ENCODE data around the gene CFAP77. TPM values are rescaled to one million over a fixed set of nuclear protein-coding genes. Genes with fewer than 3 reads are reported as not detected.

The CFAP77 gene
- total and polyA plus RNA-seq, 7 experiments from 2014 or later, result not detected

DNA sequence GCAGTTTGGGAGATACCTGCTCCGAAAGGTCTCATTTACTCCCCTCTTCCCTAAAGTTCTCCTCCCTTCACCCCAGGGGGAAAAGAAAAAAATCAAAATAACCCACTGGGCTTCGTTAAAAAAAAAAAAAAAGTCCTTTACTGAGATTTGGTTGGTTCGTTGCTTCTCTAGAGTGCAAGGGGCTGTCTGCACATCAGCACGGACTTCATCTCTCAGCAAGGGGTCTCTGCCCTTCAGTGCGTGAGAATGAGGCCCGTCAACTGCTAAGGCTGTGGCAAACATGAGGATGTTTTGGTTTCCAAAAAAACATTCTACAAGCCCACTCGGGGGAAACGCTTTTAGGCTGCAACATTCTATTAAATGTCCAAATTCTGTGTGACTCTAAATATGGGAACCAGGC is 182.4 kb downstream of the CFAP77 start:
- Histone ChIP-seq H3K4me1 (ENCODE audit: control insufficient read depth in 2 of 2, insufficient read depth in 2 of 2, low read length in 2 of 2) (no peaks in the 10 kb centered on the region), H3K9me3 (ENCODE audit: control insufficient read depth in 2 of 3, low read length in 3 of 3) (no peaks in the 10 kb centered on the region), H3K4me3 (ENCODE audit: low read length) (no peak overlapping the region), H3K27me3 (ENCODE audit: control insufficient read depth in 2 of 2, insufficient read depth in 2 of 2, low read length in 2 of 2) (peaks cover 0 to 4% of the 10 kb centered on the region in 2 donors), H3K36me3 (ENCODE audit: control insufficient read depth in 2 of 3, insufficient read depth in 3 of 3, low read length in 3 of 3) (peaks cover 0 to 31% (median 0%) of the 10 kb centered on the region in 3 experiments), H3K27ac (ENCODE audit: low read depth, low read length) (no peak overlapping the region)
- H3K4me3 Mint-ChIP-seq, result no peak overlapping the region
- DNase-seq (no peak), ATAC-seq (no peak)
- peaks cover 32 to 64% (median 44%) of the 10 kb centered on the region in 5 donors for H3K27me3 Mint-ChIP-seq
- no peak overlapping the region for H3K27ac Mint-ChIP-seq
- intact Hi-C loops (cut with micrococcal nuclease), result no loop called here
- POLR2A ChIA-PET, result no interaction called here
- H3K9me3 Mint-ChIP-seq, result no peaks in the 10 kb centered on the region
- CTCF ChIA-PET, result no interaction called here
- peaks cover 6 to 43% (median 23%) of the 10 kb centered on the region in 5 donors for H3K36me3 Mint-ChIP-seq
- peaks cover 0 to 18% (median 10%) of the 10 kb centered on the region in 7 donors for H3K4me1 Mint-ChIP-seq

DNA sequence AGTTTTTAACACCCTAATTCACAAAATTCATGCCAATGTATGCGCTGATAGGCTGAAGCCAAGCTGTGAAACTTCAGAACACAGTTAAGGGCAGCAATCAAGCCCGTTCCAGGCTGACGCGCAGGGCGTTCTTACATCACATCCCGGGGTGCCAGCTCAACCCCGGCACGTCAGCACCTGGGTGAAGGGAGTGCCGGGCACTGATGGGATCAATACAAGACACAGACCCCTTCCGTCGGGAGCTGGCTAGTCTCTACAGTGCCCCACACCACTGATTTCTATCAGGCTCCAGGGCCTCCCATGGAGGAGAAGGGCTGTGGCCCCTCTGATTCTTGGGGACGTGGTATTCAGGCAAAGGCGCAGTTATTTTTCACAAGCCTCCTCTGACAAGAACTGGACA is 184.4 kb downstream of the CFAP77 start:
- peaks cover 6 to 62% (median 40%) of the 10 kb centered on the region in 5 donors for H3K36me3 Mint-ChIP-seq
- POLR2A ChIA-PET, result no interaction called here

GRCh38 chr9:132595319-132595718 is 185.3 kb downstream of the CFAP77 start:
- H3K4me1 ChIP-seq (ENCODE audit: control insufficient read depth in 2 of 2, insufficient read depth in 2 of 2, low read length in 2 of 2), result no peaks in the 10 kb centered on the region
- H3K27ac ChIP-seq (ENCODE audit: low read depth, low read length), result no peak overlapping the region
- Mint-ChIP-seq H3K27ac (no peak overlapping the region), H3K4me1 (peaks cover 0 to 13% (median 3%) of the 10 kb centered on the region in 7 donors), H3K9me3 (no peaks in the 10 kb centered on the region), H3K4me3 (no peak overlapping the region), H3K27me3 (peaks cover 20 to 56% (median 35%) of the 10 kb centered on the region in 5 donors), H3K36me3 (peaks cover 7 to 70% (median 49%) of the 10 kb centered on the region in 5 donors)
- no peaks in the 10 kb centered on the region for H3K9me3 ChIP-seq (ENCODE audit: control insufficient read depth in 2 of 3, low read length in 3 of 3)
- intact Hi-C loops (cut with micrococcal nuclease), result no loop called here
- CTCF ChIA-PET, result no interaction called here
- DNase-seq (no peak), ATAC-seq (no peak)
- H3K27me3 ChIP-seq (ENCODE audit: control insufficient read depth in 2 of 2, insufficient read depth in 2 of 2, low read length in 2 of 2), result no peaks in the 10 kb centered on the region
- POLR2A ChIA-PET, result no interaction called here
- no peak overlapping the region for H3K4me3 ChIP-seq (ENCODE audit: low read length)
- peaks cover 0 to 49% (median 3%) of the 10 kb centered on the region in 3 experiments for H3K36me3 ChIP-seq (ENCODE audit: control insufficient read depth in 2 of 3, insufficient read depth in 3 of 3, low read length in 3 of 3)

More for the DNA sequence above, 184.4 kb downstream of the CFAP77 start:
- no peak overlapping the region for H3K27ac Mint-ChIP-seq
- Histone ChIP-seq H3K27me3 (ENCODE audit: control insufficient read depth in 2 of 2, insufficient read depth in 2 of 2, low read length in 2 of 2) (no peaks in the 10 kb centered on the region), H3K27ac (ENCODE audit: low read depth, low read length) (no peak overlapping the region), H3K9me3 (ENCODE audit: control insufficient read depth in 2 of 3, low read length in 3 of 3) (no peaks in the 10 kb centered on the region), H3K4me3 (ENCODE audit: low read length) (no peak overlapping the region), H3K4me1 (ENCODE audit: control insufficient read depth in 2 of 2, insufficient read depth in 2 of 2, low read length in 2 of 2) (no peaks in the 10 kb centered on the region), H3K36me3 (ENCODE audit: control insufficient read depth in 2 of 3, insufficient read depth in 3 of 3, low read length in 3 of 3) (peaks cover 0 to 42% (median 3%) of the 10 kb centered on the region in 3 experiments)
- H3K27me3 Mint-ChIP-seq, result peaks cover 26 to 49% (median 38%) of the 10 kb centered on the region in 5 donors
- intact Hi-C loops (cut with micrococcal nuclease), result no loop called here
- no peaks in the 10 kb centered on the region for H3K9me3 Mint-ChIP-seq
- DNase-seq (no peak), ATAC-seq (no peak)
- H3K4me3 Mint-ChIP-seq, result no peak overlapping the region
- peaks cover 0 to 13% (median 6%) of the 10 kb centered on the region in 7 donors for H3K4me1 Mint-ChIP-seq
- CTCF ChIA-PET, result interaction anchor here (0.6 kb wide), 1 partner anchor 93 kb away, joined by 3 read pairs; no protein-coding TSS in a partner anchor

DNA sequence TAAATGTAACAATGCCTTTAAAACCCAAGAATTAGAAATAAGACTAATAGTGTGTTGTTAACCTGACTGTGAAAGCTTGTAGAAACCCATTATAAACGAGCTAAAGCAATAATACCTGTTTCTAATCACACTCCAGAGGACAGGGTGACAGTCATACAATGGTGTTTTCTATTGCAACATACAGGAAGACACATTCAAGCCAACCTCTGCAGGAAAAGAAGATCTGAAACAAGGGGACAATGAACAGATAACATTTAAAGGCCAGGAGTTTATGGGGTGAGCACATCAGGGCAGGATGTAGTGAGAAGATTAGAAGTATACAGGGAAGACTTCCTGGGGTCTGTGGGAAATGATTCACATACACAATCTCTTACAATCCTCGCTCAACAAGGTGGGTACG is 186.2 kb downstream of the CFAP77 start:
- ATAC-seq, result no peak
- no peaks in the 10 kb centered on the region for H3K9me3 ChIP-seq (ENCODE audit: control insufficient read depth in 2 of 3, low read length in 3 of 3)
- H3K36me3 Mint-ChIP-seq, result peaks cover 9 to 79% (median 56%) of the 10 kb centered on the region in 5 donors
- POLR2A ChIA-PET, result no interaction called here
- H3K27ac Mint-ChIP-seq, result no peak overlapping the region
- peaks cover 0 to 12% (median 3%) of the 10 kb centered on the region in 7 donors for H3K4me1 Mint-ChIP-seq
- no peak overlapping the region for H3K4me3 Mint-ChIP-seq
- no peak overlapping the region for H3K4me3 ChIP-seq (ENCODE audit: low read length)
- H3K9me3 Mint-ChIP-seq, result no peaks in the 10 kb centered on the region
- no peaks in the 10 kb centered on the region for H3K27me3 ChIP-seq (ENCODE audit: control insufficient read depth in 2 of 2, insufficient read depth in 2 of 2, low read length in 2 of 2)
- intact Hi-C loops (cut with micrococcal nuclease), result no loop called here
- CTCF ChIA-PET, result no interaction called here
- DNase-seq, result no peak
- peaks cover 0 to 58% (median 3%) of the 10 kb centered on the region in 3 experiments for H3K36me3 ChIP-seq (ENCODE audit: control insufficient read depth in 2 of 3, insufficient read depth in 3 of 3, low read length in 3 of 3)
- no peaks in the 10 kb centered on the region for H3K4me1 ChIP-seq (ENCODE audit: control insufficient read depth in 2 of 2, insufficient read depth in 2 of 2, low read length in 2 of 2)
- no peak overlapping the region for H3K27ac ChIP-seq (ENCODE audit: low read depth, low read length)
- H3K27me3 Mint-ChIP-seq, result peaks cover 14 to 54% (median 30%) of the 10 kb centered on the region in 5 donors

- peaks cover 0 to 8% (median 0%) of the 10 kb centered on the region in 7 donors for H3K4me1 Mint-ChIP-seq
- intact Hi-C loops (cut with micrococcal nuclease), result no loop called here
- no peak overlapping the region for H3K4me3 Mint-ChIP-seq
- H3K36me3 Mint-ChIP-seq, result peaks cover 8 to 89% (median 66%) of the 10 kb centered on the region in 5 donors
- ChIA-PET CTCF (no interaction called here), POLR2A (no interaction called here)
- H3K27me3 Mint-ChIP-seq, result peaks cover 4 to 44% (median 19%) of the 10 kb centered on the region in 5 donors
- Histone ChIP-seq H3K9me3 (ENCODE audit: control insufficient read depth in 2 of 3, low read length in 3 of 3) (no peaks in the 10 kb centered on the region), H3K4me3 (ENCODE audit: low read length) (no peak overlapping the region), H3K4me1 (ENCODE audit: control insufficient read depth in 2 of 2, insufficient read depth in 2 of 2, low read length in 2 of 2) (no peaks in the 10 kb centered on the region), H3K27me3 (ENCODE audit: control insufficient read depth in 2 of 2, insufficient read depth in 2 of 2, low read length in 2 of 2) (no peaks in the 10 kb centered on the region), H3K36me3 (ENCODE audit: control insufficient read depth in 2 of 3, insufficient read depth in 3 of 3, low read length in 3 of 3) (peaks cover 0 to 69% (median 3%) of the 10 kb centered on the region in 3 experiments), H3K27ac (ENCODE audit: low read depth, low read length) (no peak overlapping the region)
- H3K9me3 Mint-ChIP-seq, result no peaks in the 10 kb centered on the region
- no peak overlapping the region for H3K27ac Mint-ChIP-seq
- no peak for ATAC-seq
- no peak for DNase-seq
These were observed 187.2 kb downstream of the CFAP77 start for GRCh38 chr9:132597073-132597775.

GRCh38 chr9:132600326-132600984 is 190.4 kb downstream of the CFAP77 start:
- intact Hi-C loops (cut with micrococcal nuclease), result no loop called here
- Histone ChIP-seq H3K27ac (ENCODE audit: low read depth, low read length) (no peak overlapping the region), H3K4me3 (ENCODE audit: low read length) (no peak overlapping the region), H3K4me1 (ENCODE audit: control insufficient read depth in 2 of 2, insufficient read depth in 2 of 2, low read length in 2 of 2) (no peaks in the 10 kb centered on the region), H3K27me3 (ENCODE audit: control insufficient read depth in 2 of 2, insufficient read depth in 2 of 2, low read length in 2 of 2) (no peaks in the 10 kb centered on the region), H3K36me3 (ENCODE audit: control insufficient read depth in 2 of 3, insufficient read depth in 3 of 3, low read length in 3 of 3) (peaks cover 0 to 85% (median 3%) of the 10 kb centered on the region in 3 experiments), H3K9me3 (ENCODE audit: control insufficient read depth in 2 of 3, low read length in 3 of 3) (no peaks in the 10 kb centered on the region)
- ATAC-seq (no peak), DNase-seq (no peak)
- ChIA-PET CTCF (interaction anchor here (0.6 kb wide), 1 partner anchor 611 kb away, joined by 4 read pairs; no protein-coding TSS in a partner anchor), POLR2A (no interaction called here)
- Mint-ChIP-seq H3K27me3 (peaks cover 0 to 23% (median 8%) of the 10 kb centered on the region in 5 donors), H3K9me3 (no peaks in the 10 kb centered on the region), H3K36me3 (peaks cover 7 to 97% (median 87%) of the 10 kb centered on the region in 5 donors), H3K4me1 (peaks cover 0 to 14% (median 0%) of the 10 kb centered on the region in 7 donors), H3K27ac (peak overlapping the region in 2 of 9 donors; percentile 53 to 59), H3K4me3 (no peak overlapping the region)

Data from naive thymus-derived CD4-positive, alpha-beta T cell (primary cell).